Stimulated activated CD8-positive, alpha-beta memory T cell treated with anti-CD3 and anti-CD28 coated beads, Interleukin-4, amount 100 ng/mL, for 24 hours (primary cell): ENCODE results near the gene DYNC1H1.
A peak's percentile ranks its signal among the peaks of the same experiment; 100 is the strongest.

Source experiments
- DNase-seq: peaks from one replicate; pipeline ENCODE4 v3.0.0-alpha.2; 2020; ENCODE audit warnings: low read depth

DYNC1H1 gene

GRCh38 chr14:102037686-102038085 is 73.3 kb downstream of the DYNC1H1 start:
- DNase-seq, result no peak

DNA sequence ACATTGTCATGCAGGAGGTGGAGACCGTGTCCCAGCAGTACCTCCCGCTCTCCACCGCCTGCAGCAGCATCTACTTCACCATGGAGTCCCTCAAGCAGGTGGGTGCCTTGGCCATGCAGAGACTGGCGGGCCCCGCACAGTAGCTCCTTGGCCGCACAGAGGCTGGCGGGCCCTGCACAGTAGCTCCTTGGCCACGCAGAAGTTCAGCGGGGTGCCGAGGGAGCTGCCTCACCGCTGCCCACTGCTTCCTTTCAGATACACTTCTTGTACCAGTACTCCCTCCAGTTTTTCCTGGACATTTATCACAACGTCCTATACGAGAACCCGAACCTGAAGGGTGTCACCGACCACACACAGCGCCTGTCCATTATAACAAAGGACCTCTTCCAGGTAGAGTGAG is 74.8 kb downstream of the DYNC1H1 start:
- no peak for DNase-seq

DNA sequence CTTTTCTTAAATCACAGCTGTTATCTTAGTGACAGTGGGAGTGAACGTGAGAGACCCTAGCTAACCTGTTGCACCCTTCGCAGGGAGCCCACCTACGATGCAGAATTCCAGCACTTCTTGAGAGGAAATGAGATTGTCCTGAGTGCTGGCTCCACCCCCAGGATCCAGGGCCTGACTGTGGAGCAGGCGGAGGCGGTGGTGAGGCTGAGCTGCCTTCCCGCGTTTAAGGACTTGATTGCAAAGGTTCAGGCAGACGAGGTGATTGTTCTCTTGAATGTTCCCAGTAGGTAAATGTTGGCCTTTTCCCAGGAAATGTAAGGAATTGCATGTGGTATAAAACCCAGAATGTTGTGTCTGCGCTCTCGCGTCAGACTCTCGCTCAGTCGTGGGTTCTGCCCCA is 75.8 kb downstream of the DYNC1H1 start:
- no peak for DNase-seq

- DNase-seq, result no peak
Measured at GRCh38 chr14:102042699-102043098, 78.3 kb downstream of the DYNC1H1 start.

GRCh38 chr14:102043251-102044025 is 79.1 kb downstream of the DYNC1H1 start:
- DNase-seq, result no peak

GRCh38 chr14:102044566-102044965 is 80.2 kb downstream of the DYNC1H1 start:
- DNase-seq, result no peak

GRCh38 chr14:102046337-102047278 is 82.2 kb downstream of the DYNC1H1 start:
- DNase-seq, result peak; percentile 3

DNA sequence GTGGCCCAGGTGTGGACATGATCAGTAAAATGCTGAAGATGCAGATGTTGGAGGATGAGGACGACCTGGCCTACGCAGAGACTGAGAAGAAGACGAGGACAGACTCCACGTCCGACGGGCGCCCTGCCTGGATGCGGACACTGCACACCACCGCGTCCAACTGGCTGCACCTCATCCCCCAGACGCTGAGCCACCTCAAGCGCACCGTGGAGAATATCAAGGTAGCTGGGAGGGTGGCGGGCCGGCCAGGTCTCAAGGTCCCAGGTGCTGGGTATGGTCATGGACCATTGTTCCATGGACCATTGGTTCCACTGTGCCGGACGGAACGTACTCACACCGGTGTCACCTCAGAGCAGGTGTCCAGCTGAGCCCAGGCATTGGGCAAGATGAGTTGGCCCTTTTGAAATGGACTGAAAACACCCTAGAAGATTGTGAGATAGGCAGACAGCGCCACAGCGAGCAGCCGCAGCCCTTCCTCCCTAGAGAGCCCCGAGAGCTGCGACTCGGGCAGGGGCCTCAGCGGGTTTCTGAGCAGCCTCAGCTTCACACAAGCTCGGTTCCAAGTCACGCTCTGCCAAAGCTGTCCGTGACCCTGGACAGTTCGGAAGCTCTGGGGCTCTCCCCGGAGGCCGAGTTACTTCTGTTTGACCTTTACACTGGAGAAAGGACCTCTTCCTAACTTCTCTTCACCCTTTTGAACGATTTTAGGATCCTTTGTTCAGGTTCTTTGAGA is 83.6 kb downstream of the DYNC1H1 start:
- no peak for DNase-seq

- no peak for DNase-seq
Measured at GRCh38 chr14:102049258-102050025, 85.1 kb downstream of the DYNC1H1 start.

GRCh38 chr14:102050026-102050405 is 85.6 kb downstream of the DYNC1H1 start:
- DNase-seq, result no peak

DNA sequence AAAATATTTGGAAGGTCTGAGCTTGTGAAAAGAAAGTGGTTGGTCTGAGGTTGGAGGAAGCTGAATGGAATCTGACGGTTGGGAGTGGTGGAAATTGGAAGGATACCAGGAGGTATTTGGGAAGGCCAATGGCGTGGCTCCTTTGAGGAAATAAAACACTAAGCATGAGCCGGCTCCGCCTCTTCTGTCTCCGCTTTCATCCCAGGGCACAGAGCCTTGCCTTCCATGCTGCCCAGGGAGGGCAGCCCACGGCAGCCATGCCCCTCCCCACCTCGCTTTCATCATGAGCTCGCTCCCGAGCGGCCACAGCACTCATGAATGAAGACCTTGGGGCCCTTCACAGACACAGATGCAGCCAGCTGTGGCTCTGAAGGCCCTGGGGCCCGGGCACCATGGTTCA is 86.3 kb downstream of the DYNC1H1 start:
- DNase-seq, result no peak

- no peak for DNase-seq
Measured at GRCh38 chr14:102052522-102052921, 88.1 kb downstream of the DYNC1H1 start.

DNA sequence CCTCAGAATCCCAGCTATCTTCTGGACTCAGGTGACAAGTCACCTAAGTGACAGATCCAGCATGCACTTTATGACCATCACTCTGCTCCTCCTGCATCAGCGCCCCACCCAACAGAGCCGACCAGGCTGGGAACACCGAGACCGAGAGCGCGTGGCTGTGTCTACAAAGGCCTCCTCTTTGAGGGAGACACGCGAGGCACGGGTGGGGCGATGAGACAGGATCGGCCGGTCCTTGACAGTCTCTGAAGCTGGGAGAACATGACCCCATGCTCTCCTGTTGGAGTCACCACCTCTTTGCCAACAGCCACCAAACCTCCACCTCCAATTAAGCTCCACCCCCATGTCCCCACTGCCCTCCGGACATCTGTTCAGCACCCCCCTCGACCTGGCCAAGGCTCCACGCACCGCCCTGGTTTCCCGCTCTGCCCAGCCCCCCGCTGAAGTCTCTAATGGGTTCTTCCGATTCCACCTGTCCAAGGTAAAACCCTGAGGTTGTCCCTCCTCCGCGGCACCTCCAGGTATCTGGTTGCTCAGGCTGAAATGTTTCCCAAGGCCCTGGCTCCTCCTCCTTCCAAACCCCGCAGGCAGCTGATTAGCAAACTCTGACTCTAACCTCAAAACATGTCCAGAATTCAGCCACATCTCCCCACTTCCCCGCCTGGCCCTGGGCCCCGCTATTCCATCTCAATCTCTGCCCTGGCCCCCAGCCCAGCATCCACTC is 91.0 kb downstream of the DYNC1H1 start:
- no peak for DNase-seq

DNA sequence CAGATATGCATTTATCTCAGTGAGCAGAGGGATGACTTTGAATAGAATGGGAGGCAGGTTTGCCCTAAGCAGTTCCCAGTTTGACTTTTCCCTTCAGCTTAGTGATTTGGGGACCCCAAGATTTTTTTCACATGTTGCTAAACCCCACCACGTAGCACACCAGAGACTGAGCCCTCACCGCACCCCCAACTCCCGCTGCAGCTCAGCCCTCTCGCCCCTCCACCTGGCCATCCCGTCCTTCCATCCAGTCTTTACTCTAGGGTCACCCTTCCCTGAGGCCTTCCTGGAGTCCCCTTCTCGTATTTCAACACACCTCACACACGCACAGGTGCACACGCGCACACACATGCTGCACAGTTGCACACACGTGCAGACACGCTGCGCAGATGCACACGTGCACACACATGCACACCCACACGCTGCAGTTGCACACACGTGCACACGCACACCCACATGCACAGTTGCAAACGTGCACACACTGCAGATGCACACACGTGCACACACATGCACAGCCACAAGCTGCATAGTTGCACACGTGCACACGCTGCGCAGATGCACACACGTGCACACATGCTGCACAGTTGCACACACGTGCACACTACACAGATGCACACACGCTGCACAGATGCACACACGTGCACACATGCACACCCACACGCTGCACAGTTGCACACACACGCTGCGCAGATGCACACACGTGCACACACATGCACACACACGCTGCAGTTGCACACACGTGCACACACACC is 92.5 kb downstream of the DYNC1H1 start:
- DNase-seq, result no peak

- no peak for DNase-seq
Measured at GRCh38 chr14:102057480-102058114, 93.2 kb downstream of the DYNC1H1 start.

- no peak for DNase-seq
Measured at GRCh38 chr14:102058146-102058545, 93.8 kb downstream of the DYNC1H1 start.

- DNase-seq, result no peak
Measured at GRCh38 chr14:102058961-102059360, 94.6 kb downstream of the DYNC1H1 start.

DNA sequence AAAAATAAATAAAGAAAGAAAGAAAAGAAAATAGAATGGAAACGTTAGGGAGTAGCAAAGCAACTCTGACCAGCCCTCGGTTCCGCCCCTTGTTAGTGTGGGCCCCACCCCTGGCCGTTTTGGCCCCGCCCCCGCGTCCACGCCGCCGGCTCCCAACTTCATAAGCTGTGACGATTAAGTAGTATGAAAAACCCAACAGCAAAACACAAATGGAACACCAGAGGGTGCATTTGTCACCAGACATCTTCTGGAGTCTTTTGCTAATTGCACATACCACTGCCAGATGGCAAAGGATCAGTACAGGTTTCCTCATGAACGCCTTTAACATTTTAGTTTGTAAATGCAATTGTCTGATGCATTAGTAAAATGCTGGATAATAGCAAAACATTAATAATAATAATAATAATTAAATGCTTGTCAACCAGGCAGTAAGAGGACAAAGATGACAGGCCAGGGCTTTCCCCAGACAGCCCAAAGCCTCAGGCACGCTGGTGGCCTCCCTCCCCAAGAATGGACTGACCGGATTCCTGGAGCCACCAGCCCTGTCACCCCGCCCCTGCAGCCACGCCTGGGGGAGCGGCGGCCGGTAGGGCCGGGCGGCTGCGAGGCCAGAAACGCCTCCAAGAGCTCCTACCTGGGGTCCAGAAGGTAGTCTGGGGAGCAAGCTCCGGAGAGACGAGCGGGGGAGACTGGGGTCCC is 98.9 kb downstream of the DYNC1H1 start:
- DNase-seq, result peak; percentile 58

DNA sequence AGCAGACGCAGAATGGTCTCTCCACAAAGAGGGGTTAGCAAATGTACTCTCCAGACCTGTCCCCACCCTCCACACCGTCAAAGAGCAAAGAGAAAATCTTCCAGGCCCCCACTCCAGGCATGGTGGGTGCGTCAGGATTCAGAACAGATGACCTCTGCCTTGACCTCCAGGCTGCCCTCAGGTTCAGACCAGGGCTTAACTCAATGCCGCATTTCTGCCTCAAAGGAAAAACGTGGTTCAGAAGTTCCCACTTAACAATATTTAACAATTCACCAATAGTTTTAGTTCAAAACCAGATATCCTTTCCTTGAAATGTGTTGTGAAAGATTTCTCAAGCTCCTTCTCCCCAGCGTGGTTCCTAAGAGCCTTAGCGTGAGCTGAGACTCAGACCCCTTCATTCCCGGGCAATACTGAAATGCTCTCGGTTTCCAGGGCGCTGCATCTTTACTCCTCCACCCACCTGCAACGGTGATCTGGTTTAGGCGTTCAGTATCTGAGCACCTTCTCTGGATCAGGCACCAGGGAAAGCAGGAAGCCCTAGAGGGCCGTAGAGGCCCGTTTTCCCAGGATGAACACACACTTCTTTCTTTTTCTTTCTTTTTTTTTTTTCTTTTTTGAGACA is 99.5 kb downstream of the DYNC1H1 start:
- DNase-seq, result no peak
